ENCODE measurements around the gene SPINT2. TPM values are rescaled to one million over a fixed set of nuclear protein-coding genes. Genes with fewer than 3 reads are reported as not detected.

SPINT2 gene
- total and polyA plus RNA-seq, 7 donors, result 14.3 to 616 (median 20.7) TPM

Small RNAs within 50 kb of the gene (small RNA-seq; reads per million reads assigned to genes)
- gene RF00019, result 0 reads per million in 3 donors

Other genes with a start within 250 kb of the SPINT2 start
- gene DPF1, start 40.4 kb upstream of the SPINT2 start, total RNA-seq, result not detected
- gene DPF1, start 40.4 kb upstream of the SPINT2 start, polyA plus RNA-seq, result 1 to 10 TPM in 1 of 3 donors, under 1 TPM in 1, not detected in 1; 0.12 to 1.4 TPM
- gene PPP1R14A, start 8.2 kb upstream of the SPINT2 start, total RNA-seq, result 100 to 1,000 TPM; 441 to 736 (median 473) TPM
- gene PPP1R14A, start 8.2 kb upstream of the SPINT2 start, polyA plus RNA-seq, result 10 to 100 TPM; 24.6 to 93.9 (median 29.9) TPM
- gene C19orf33, start 39.7 kb downstream of the SPINT2 start, total RNA-seq, result 10 to 100 TPM in 1 of 4 donors, 1 to 10 TPM in 1, not detected in 2; 5.8 to 18.2 TPM
- 1,000 to 10,000 TPM in 2 of 3 donors, 100 to 1,000 TPM in 1; 704 to 2,364 (median 1,405) TPM for gene C19orf33, start 39.7 kb downstream of the SPINT2 start, polyA plus RNA-seq
- 10 to 100 TPM; 12.5 to 22.5 (median 15.8) TPM for gene YIF1B, start 51.4 kb downstream of the SPINT2 start, total RNA-seq
- gene YIF1B, start 51.4 kb downstream of the SPINT2 start, polyA plus RNA-seq, result 10 to 100 TPM; 13.8 to 77.5 (median 14.3) TPM
- gene KCNK6, start 55.3 kb downstream of the SPINT2 start, total RNA-seq, result 10 to 100 TPM in 3 of 4 donors, 1 to 10 TPM in 1; 6.6 to 24.6 (median 14.2) TPM
- 10 to 100 TPM in 1 of 3 donors, 1 to 10 TPM in 2; 5.4 to 20.6 (median 6.0) TPM for gene KCNK6, start 55.3 kb downstream of the SPINT2 start, polyA plus RNA-seq
- gene CATSPERG, start 71.3 kb downstream of the SPINT2 start, total RNA-seq, result 1 to 10 TPM; 2.3 to 5.5 (median 4.4) TPM
- gene CATSPERG, start 71.3 kb downstream of the SPINT2 start, polyA plus RNA-seq, result 1 to 10 TPM in 1 of 3 donors, under 1 TPM in 1, not detected in 1; 0.69 to 7.7 TPM
- gene PSMD8, start 110.0 kb downstream of the SPINT2 start, total RNA-seq, result 100 to 1,000 TPM; 129 to 271 (median 158) TPM
- gene PSMD8, start 110.0 kb downstream of the SPINT2 start, polyA plus RNA-seq, result 100 to 1,000 TPM; 125 to 158 (median 147) TPM
- not detected for gene GGN, start 123.5 kb downstream of the SPINT2 start, total RNA-seq
- gene GGN, start 123.5 kb downstream of the SPINT2 start, polyA plus RNA-seq, result under 1 TPM in 1 of 3 donors, not detected in 2; 0.28 TPM
- 1 to 10 TPM in 1 of 4 donors, under 1 TPM in 2, not detected in 1; 0.27 to 1.5 (median 0.36) TPM for gene SPRED3, start 124.1 kb downstream of the SPINT2 start, total RNA-seq
- gene SPRED3, start 124.1 kb downstream of the SPINT2 start, polyA plus RNA-seq, result under 1 TPM in 2 of 3 donors, not detected in 1; under 0.01 to 0.47 TPM
- 10 to 100 TPM; 17.2 to 27.2 (median 18.6) TPM for gene FAM98C, start 138.5 kb downstream of the SPINT2 start, total RNA-seq
- gene FAM98C, start 138.5 kb downstream of the SPINT2 start, polyA plus RNA-seq, result 10 to 100 TPM; 26.1 to 30.0 (median 27.0) TPM
- gene RASGRP4, start 161.6 kb downstream of the SPINT2 start, total RNA-seq, result 1 to 10 TPM; 2.5 to 3.6 (median 3.2) TPM
- 1 to 10 TPM in 1 of 3 donors, under 1 TPM in 2; 0.69 to 3.6 (median 0.90) TPM for gene RASGRP4, start 161.6 kb downstream of the SPINT2 start, polyA plus RNA-seq
- gene RYR1, start 169.1 kb downstream of the SPINT2 start, total RNA-seq, result 1 to 10 TPM in 3 of 4 donors, under 1 TPM in 1; 0.71 to 4.1 (median 2.0) TPM
- under 1 TPM; under 0.01 to 0.85 (median under 0.01) TPM for gene RYR1, start 169.1 kb downstream of the SPINT2 start, polyA plus RNA-seq

Measured in sigmoid colon (tissue), 7 donors.